Rectal smooth muscle tissue (tissue), 1 donor: Measurements from ENCODE around the gene NTNG2.
A peak's percentile ranks its signal among the peaks of the same experiment; 100 is the strongest.

Experiments used
- H3K27ac ChIP-seq: one replicate; pipeline ENCODE4 v1.7.0; 2013; ENCODE audit warnings: low read depth, low read length, inconsistent platforms
- H3K27me3 ChIP-seq: one replicate; pipeline ENCODE4 v1.7.0; 2013; ENCODE audit warnings: low read length; ENCODE audit not compliant: control insufficient read depth, insufficient read depth
- H3K36me3 ChIP-seq: one replicate; pipeline ENCODE4 v1.7.0; 2013; ENCODE audit warnings: low read length; ENCODE audit not compliant: control insufficient read depth, insufficient read depth
- H3K4me1 ChIP-seq: one replicate; pipeline ENCODE4 v1.7.0; 2013; ENCODE audit warnings: low read length; ENCODE audit not compliant: control insufficient read depth, insufficient read depth
- H3K4me3 ChIP-seq: one replicate; pipeline ENCODE4 v1.7.0; 2013; ENCODE audit warnings: low read length
- H3K9ac ChIP-seq: one replicate; pipeline ENCODE4 v1.7.0; 2013; ENCODE audit warnings: low read length

Gene NTNG2

GRCh38 chr9:132238026-132238972 lies 76.4 kb downstream of the NTNG2 start:
- Histone ChIP-seq H3K9ac (no peak overlapping the region), H3K36me3 (no peaks in the 10 kb centered on the region), H3K4me3 (no peak overlapping the region), H3K4me1 (no peaks in the 10 kb centered on the region), H3K27ac (no peak overlapping the region), H3K27me3 (no peaks in the 10 kb centered on the region)

- Histone ChIP-seq H3K27ac (no peak overlapping the region), H3K4me1 (no peaks in the 10 kb centered on the region), H3K9ac (no peak overlapping the region), H3K4me3 (no peak overlapping the region), H3K36me3 (no peaks in the 10 kb centered on the region), H3K27me3 (no peaks in the 10 kb centered on the region)
Measured at GRCh38 chr9:132238992-132239391, 77.1 kb downstream of the NTNG2 start.

DNA sequence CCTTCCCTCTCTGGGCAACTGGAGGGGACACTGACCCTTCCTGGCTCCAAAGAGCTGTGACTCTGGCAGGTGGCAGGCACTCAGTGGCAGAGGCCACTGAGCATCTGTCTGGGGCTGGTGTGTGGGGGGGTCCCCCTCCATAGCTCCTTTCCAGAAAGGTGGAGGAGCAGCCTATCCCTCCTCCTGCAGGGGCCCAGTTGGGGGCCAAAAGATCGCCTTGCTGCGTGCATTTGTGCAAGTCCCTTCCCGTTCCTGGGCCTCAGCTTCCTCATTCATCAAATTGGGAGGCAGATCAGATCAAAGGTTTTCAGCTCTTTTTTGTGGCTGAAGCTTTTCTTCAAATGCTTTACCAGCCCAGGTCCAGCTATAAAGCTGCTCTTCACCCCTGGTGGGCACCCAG lies 77.7 kb downstream of the NTNG2 start:
- Histone ChIP-seq H3K4me3 (no peak overlapping the region), H3K27ac (no peak overlapping the region), H3K36me3 (no peaks in the 10 kb centered on the region), H3K27me3 (no peaks in the 10 kb centered on the region), H3K9ac (no peak overlapping the region), H3K4me1 (no peaks in the 10 kb centered on the region)

DNA sequence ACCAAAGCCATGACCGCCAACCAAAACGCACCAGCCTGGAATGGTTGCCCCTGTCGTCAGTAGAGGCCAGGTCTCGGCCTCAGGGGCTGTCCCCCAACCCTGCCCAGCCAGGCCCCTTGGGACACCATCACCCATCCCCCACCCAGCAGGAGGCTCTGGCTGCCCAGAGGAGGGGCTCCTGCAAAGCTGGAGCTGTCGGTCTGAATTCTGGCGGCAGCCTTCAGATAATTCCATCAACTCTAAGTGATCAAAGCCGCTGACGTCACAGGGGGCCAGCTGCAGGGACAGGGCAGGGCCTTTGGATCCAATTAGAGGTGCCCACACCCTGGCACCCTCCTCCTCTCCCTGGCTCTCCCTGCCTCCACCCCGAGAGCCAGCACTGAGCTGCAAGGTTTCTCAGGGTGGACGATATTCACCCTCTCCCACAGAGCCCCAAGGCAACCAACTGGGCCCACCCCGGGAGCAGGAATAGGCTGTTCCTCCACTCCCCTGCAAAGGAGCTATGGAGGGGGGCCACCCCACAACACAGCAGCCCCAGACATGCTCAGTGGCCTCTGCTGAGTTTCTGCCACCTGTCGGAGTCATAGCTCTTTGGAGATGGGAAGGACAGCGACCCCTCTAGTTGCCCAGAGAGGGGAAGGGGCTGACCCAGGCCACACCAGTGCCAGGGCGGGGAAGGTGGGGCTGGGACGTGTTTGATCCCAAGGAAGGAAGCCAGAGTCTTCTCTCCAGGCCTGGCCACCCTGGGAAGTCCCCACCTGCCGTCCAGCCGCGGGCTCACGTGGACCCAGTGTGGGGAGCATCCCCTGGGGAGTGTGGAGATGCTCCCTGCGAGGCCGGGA lies 78.4 kb downstream of the NTNG2 start:
- Histone ChIP-seq H3K36me3 (no peaks in the 10 kb centered on the region), H3K9ac (no peak overlapping the region), H3K27ac (no peak overlapping the region), H3K4me3 (peak overlapping the region; percentile 47), H3K4me1 (no peaks in the 10 kb centered on the region), H3K27me3 (no peaks in the 10 kb centered on the region)

DNA sequence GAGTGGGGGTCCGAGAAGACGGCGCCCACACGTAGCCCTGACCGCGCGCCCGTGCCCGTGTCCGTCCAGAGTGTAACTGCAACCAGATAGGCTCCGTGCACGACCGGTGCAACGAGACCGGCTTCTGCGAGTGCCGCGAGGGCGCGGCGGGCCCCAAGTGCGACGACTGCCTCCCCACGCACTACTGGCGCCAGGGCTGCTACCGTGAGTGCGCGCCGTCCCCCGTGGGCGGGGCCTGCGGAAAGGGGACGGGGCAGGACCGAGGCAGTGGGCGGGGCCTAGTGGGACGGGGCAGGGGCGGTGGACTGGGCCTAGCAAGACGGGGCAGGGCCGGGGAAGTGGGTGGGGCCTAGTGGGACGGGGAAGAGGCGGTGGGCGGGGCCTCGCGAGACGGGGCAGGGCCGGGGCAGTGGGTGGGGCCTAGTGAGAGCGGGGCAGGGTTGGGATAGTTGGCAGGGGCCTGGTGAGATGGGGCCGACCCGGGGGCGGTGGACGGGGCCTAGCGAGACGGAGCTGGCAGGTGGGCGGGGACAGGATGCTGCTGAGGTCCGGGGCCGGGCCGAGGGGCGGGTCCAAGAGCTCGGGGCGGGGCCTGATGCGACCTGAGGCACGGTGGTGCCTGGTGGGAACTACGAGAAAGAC lies 79.1 kb downstream of the NTNG2 start:
- peak overlapping the region; percentile 82 for H3K4me3 ChIP-seq
- no peaks in the 10 kb centered on the region for H3K4me1 ChIP-seq
- no peaks in the 10 kb centered on the region for H3K27me3 ChIP-seq
- no peak overlapping the region for H3K27ac ChIP-seq
- no peaks in the 10 kb centered on the region for H3K36me3 ChIP-seq
- H3K9ac ChIP-seq, result no peak overlapping the region

- Histone ChIP-seq H3K27me3 (no peaks in the 10 kb centered on the region), H3K4me1 (no peaks in the 10 kb centered on the region), H3K36me3 (no peaks in the 10 kb centered on the region), H3K4me3 (peak overlapping the region; percentile 82), H3K27ac (no peak overlapping the region), H3K9ac (no peak overlapping the region)
Measured at GRCh38 chr9:132241483-132241839, 79.6 kb downstream of the NTNG2 start.

GRCh38 chr9:132241840-132242620 lies 80.2 kb downstream of the NTNG2 start:
- H3K27ac ChIP-seq, result no peak overlapping the region
- H3K4me3 ChIP-seq, result peak overlapping the region; percentile 82
- no peak overlapping the region for H3K9ac ChIP-seq
- no peaks in the 10 kb centered on the region for H3K36me3 ChIP-seq
- no peaks in the 10 kb centered on the region for H3K27me3 ChIP-seq
- no peaks in the 10 kb centered on the region for H3K4me1 ChIP-seq

DNA sequence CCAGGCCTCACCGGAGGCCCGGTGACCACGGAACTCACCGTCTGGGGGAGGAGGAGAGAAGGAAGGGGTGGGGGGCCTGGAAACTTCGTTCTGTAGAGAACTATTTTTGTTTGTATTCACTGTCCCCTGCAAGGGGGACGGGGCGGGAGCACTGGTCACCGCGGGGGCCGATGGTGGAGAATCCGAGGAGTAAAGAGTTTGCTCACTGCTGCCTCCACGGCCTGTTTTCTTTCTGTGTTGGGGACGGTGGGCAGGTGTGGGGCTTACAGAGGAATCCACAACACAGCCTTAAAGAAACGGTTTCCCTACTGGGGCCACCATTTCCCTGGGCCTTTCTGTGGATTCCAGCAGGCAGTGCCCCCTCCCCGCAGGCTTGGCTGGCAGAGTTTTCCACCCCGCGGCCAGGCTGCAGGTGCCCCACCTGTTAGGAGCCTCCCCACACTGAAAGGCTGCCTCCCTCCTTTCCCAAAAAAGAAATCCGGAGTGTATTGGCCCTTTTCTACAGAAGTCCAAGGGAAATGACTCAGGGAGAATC lies 80.8 kb downstream of the NTNG2 start:
- no peak overlapping the region for H3K27ac ChIP-seq
- H3K4me1 ChIP-seq, result no peaks in the 10 kb centered on the region
- H3K36me3 ChIP-seq, result no peaks in the 10 kb centered on the region
- H3K27me3 ChIP-seq, result no peaks in the 10 kb centered on the region
- H3K4me3 ChIP-seq, result peak overlapping the region; percentile 82
- H3K9ac ChIP-seq, result no peak overlapping the region

DNA sequence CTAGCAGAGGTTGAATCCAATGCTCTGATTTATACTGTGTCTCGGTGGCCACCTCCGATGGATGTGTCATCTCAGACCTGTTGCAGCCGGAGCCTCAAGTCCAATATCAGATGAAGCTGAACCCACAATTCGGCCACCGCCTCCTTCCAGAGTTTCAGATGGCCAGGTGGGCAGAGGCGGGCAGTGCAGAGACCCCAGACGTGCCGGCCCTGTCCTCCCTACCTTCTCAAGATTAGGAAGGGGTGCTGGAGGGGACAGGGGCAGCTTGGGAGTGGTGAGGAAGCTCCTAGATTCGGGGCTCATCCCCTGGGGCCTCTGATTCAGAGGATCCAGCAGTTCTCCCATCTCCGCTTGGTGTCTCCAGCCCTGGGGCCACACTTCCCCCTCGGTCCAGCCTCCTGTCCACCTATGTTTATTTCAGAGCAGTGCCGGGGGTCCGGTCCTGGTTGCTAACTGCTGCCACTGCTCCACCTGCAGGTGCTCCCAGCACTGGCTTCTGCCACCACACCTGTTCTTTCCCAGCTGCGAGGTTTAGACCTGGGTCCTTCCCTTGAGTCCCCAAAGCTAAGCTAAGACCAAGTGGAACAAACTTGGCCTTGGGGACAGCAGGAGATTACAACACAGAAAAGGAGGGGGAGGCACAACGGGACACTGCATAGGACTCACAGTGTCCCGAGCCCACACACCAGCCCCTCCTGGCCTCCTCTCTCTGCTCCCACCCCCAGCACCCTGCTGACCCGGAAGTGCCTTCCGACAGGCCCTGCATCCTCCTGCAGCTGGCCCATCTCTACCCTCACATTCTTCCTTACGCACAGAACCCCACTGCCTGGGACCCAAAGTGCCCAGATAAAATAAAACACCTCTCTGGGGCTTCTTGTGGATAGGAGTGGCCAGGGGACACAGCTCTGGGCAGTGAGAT lies 81.6 kb downstream of the NTNG2 start:
- no peaks in the 10 kb centered on the region for H3K27me3 ChIP-seq
- H3K4me1 ChIP-seq, result no peaks in the 10 kb centered on the region
- no peak overlapping the region for H3K27ac ChIP-seq
- H3K9ac ChIP-seq, result no peak overlapping the region
- no peaks in the 10 kb centered on the region for H3K36me3 ChIP-seq
- H3K4me3 ChIP-seq, result no peak overlapping the region

GRCh38 chr9:132244582-132245455 lies 83.0 kb downstream of the NTNG2 start:
- Histone ChIP-seq H3K36me3 (no peaks in the 10 kb centered on the region), H3K4me1 (no peaks in the 10 kb centered on the region), H3K27me3 (no peaks in the 10 kb centered on the region), H3K4me3 (no peak overlapping the region), H3K9ac (no peak overlapping the region), H3K27ac (no peak overlapping the region)
